Muscle layer of colon (tissue), 2 donors: ENCODE results near the gene ARSD.
A peak's percentile ranks its signal among the peaks of the same experiment; 100 is the strongest.
"Not testable (repeated sequence)": the region's sequence is repeated elsewhere in the genome, so short reads cannot be mapped to it uniquely, and the experiment has no call there.

Source experiments
- H3K27ac ChIP-seq: one replicate; pipeline ENCODE4 v1.7.0; 2013; ENCODE audit warnings: low read depth, mild to moderate bottlenecking, low read length, moderate library complexity
- H3K27me3 ChIP-seq, 2 donors: one replicate each; pipeline ENCODE4 v1.7.0; 2013; ENCODE audit warnings: low read length in 2 of 2, mild to moderate bottlenecking in 2 of 2; ENCODE audit not compliant: insufficient read depth in 2 of 2, control insufficient read depth in 1 of 2
- H3K36me3 ChIP-seq: one replicate; pipeline ENCODE4 v1.7.0; 2013; ENCODE audit warnings: mild to moderate bottlenecking, low read length; ENCODE audit not compliant: insufficient read depth
- H3K4me1 ChIP-seq: one replicate; pipeline ENCODE4 v1.7.0; 2013; ENCODE audit warnings: mild to moderate bottlenecking, low read length; ENCODE audit not compliant: insufficient read depth
- H3K4me3 ChIP-seq, 2 donors: one replicate each; pipeline ENCODE4 v1.7.0; 2013; ENCODE audit warnings: low read length in 2 of 2, low read depth in 1 of 2, mild to moderate bottlenecking in 1 of 2, moderate library complexity in 1 of 2
- H3K9ac ChIP-seq: one replicate; pipeline ENCODE4 v1.7.0; 2013; ENCODE audit warnings: low read length
- H3K9me3 ChIP-seq: one replicate; pipeline ENCODE4 v1.7.0; 2013; ENCODE audit warnings: mild to moderate bottlenecking, low read length
- donor health status: abdominal sarcoma.
- donor health status: Adenocarcinoma of cecum.

Gene ARSD

GRCh38 chrX:2902841-2903240 is 26.3 kb downstream of the ARSD start:
- H3K36me3 ChIP-seq, result no peaks in the 10 kb centered on the region
- H3K9me3 ChIP-seq, result peaks cover 4% of the 10 kb centered on the region

GRCh38 chrX:2901367-2902036 is 27.6 kb downstream of the ARSD start:
- Histone ChIP-seq H3K9me3 (peaks cover 4% of the 10 kb centered on the region), H3K27ac (no peak overlapping the region), H3K4me3 (no peak overlapping the region)

More at GRCh38 chrX:2902841-2903240, 26.3 kb downstream of the ARSD start:
- Histone ChIP-seq H3K27ac (no peak overlapping the region), H3K4me3 (no peak overlapping the region), H3K9ac (no peak overlapping the region), H3K27me3 (no peaks in the 10 kb centered on the region), H3K4me1 (no peaks in the 10 kb centered on the region)

GRCh38 chrX:2898846-2899512 is 30.2 kb downstream of the ARSD start:
- no peak overlapping the region for H3K9ac ChIP-seq
- peaks cover 16% of the 10 kb centered on the region for H3K4me1 ChIP-seq
- no peak overlapping the region for H3K27ac ChIP-seq
- H3K27me3 ChIP-seq, result no peaks in the 10 kb centered on the region
- H3K36me3 ChIP-seq, result no peaks in the 10 kb centered on the region
- no peaks in the 10 kb centered on the region for H3K9me3 ChIP-seq
- H3K4me3 ChIP-seq, result no peak overlapping the region

More at GRCh38 chrX:2901367-2902036, 27.6 kb downstream of the ARSD start:
- Histone ChIP-seq H3K36me3 (no peaks in the 10 kb centered on the region), H3K27me3 (no peaks in the 10 kb centered on the region), H3K4me1 (no peaks in the 10 kb centered on the region), H3K9ac (no peak overlapping the region)

- not testable (repeated sequence) for H3K27ac ChIP-seq, H3K27me3 ChIP-seq, H3K9ac ChIP-seq, H3K36me3 ChIP-seq, H3K9me3 ChIP-seq, H3K4me3 ChIP-seq
- H3K4me1 ChIP-seq, result peaks cover 16% of the 10 kb centered on the region
Observed at GRCh38 chrX:2897690-2898623, 31.2 kb downstream of the ARSD start.

- Histone ChIP-seq H3K9ac (no peak overlapping the region), H3K27ac (no peak overlapping the region), H3K9me3 (no peaks in the 10 kb centered on the region), H3K36me3 (no peaks in the 10 kb centered on the region), H3K4me1 (peaks cover 16% of the 10 kb centered on the region), H3K27me3 (no peaks in the 10 kb centered on the region), H3K4me3 (no peak overlapping the region)
Observed at GRCh38 chrX:2897311-2897689, 31.8 kb downstream of the ARSD start.

- Histone ChIP-seq H3K27me3 (no peaks in the 10 kb centered on the region), H3K36me3 (no peaks in the 10 kb centered on the region), H3K27ac (no peak overlapping the region), H3K9ac (no peak overlapping the region), H3K4me1 (peaks cover 22% of the 10 kb centered on the region), H3K4me3 (no peak overlapping the region), H3K9me3 (no peaks in the 10 kb centered on the region)
Observed at GRCh38 chrX:2894885-2895292, 34.2 kb downstream of the ARSD start.

GRCh38 chrX:2892816-2893215 is 36.3 kb downstream of the ARSD start:
- no peaks in the 10 kb centered on the region for H3K36me3 ChIP-seq
- H3K4me1 ChIP-seq, result peaks cover 22% of the 10 kb centered on the region

GRCh38 chrX:2890536-2891460 is 38.3 kb downstream of the ARSD start:
- not testable (repeated sequence) for H3K9ac ChIP-seq, H3K4me3 ChIP-seq, H3K27ac ChIP-seq, H3K36me3 ChIP-seq, H3K9me3 ChIP-seq, H3K27me3 ChIP-seq
- H3K4me1 ChIP-seq, result peaks cover 20% of the 10 kb centered on the region

More at GRCh38 chrX:2892816-2893215, 36.3 kb downstream of the ARSD start:
- H3K27me3 ChIP-seq, result no peaks in the 10 kb centered on the region
- no peak overlapping the region for H3K9ac ChIP-seq
- no peak overlapping the region for H3K27ac ChIP-seq
- no peaks in the 10 kb centered on the region for H3K9me3 ChIP-seq
- no peak overlapping the region for H3K4me3 ChIP-seq

GRCh38 chrX:2889706-2890490 is 39.2 kb downstream of the ARSD start:
- H3K9ac ChIP-seq, H3K27ac ChIP-seq, H3K27me3 ChIP-seq, H3K9me3 ChIP-seq, H3K36me3 ChIP-seq: not testable (repeated sequence)
- Histone ChIP-seq H3K4me1 (peaks cover 11% of the 10 kb centered on the region), H3K4me3 (peak overlapping the region in 1 of 2 donors; percentile 21)

- no peak overlapping the region for H3K9ac ChIP-seq
- no peaks in the 10 kb centered on the region for H3K9me3 ChIP-seq
- H3K36me3 ChIP-seq, result no peaks in the 10 kb centered on the region
- no peaks in the 10 kb centered on the region for H3K27me3 ChIP-seq
- peaks cover 6% of the 10 kb centered on the region for H3K4me1 ChIP-seq
- no peak overlapping the region for H3K27ac ChIP-seq
- peak overlapping the region in 1 of 2 donors; percentile 21 for H3K4me3 ChIP-seq
Observed at GRCh38 chrX:2889045-2889605, 40.0 kb downstream of the ARSD start.
